Left renal pelvis (tissue), 4 donors: ENCODE results near the gene SMC3. TPM values are rescaled to one million over a fixed set of nuclear protein-coding genes. Genes with fewer than 3 reads are reported as not detected.
"Not testable (repeated sequence)": the region's sequence is repeated elsewhere in the genome, so short reads cannot be mapped to it uniquely, and the experiment has no call there.

Source experiments
- DNase-seq, 4 donors: peaks; one replicate each; pipeline ENCODE4 v3.0.0-alpha.2; 2013; ENCODE audit warnings: low read depth in 4 of 4, low spot score in 3 of 4
- polyA plus RNA-seq, 4 donors: library from polyadenylated mRNA; unstranded; fragments of 120-200 nt; gene quantifications; one replicate each; pipeline ENCODE4 v1.2.1, GENCODE V29; 2013; ENCODE audit not compliant: insufficient read length in 4 of 4

The SMC3 gene
- polyA plus RNA-seq, 4 donors, result 78.5 to 112 (median 91.6) TPM

- DNase-seq, result no peak
Observed at GRCh38 chr10:110619514-110620397, 52.3 kb downstream of the SMC3 start.

GRCh38 chr10:110620398-110620719 lies 52.9 kb downstream of the SMC3 start:
- DNase-seq, result no peak

GRCh38 chr10:110623316-110623715 lies 55.8 kb downstream of the SMC3 start:
- DNase-seq, result not testable (repeated sequence)

- DNase-seq, result no peak
Observed at GRCh38 chr10:110625356-110625894, 57.9 kb downstream of the SMC3 start.

GRCh38 chr10:110625951-110626855 lies 58.7 kb downstream of the SMC3 start:
- DNase-seq, result no peak

- DNase-seq, result no peak
Observed at GRCh38 chr10:110628161-110628560, 60.7 kb downstream of the SMC3 start.

- no peak for DNase-seq
Observed at GRCh38 chr10:110629680-110630191, 62.2 kb downstream of the SMC3 start.

GRCh38 chr10:110631934-110632333 lies 64.4 kb downstream of the SMC3 start:
- DNase-seq, result no peak

- DNase-seq, result no peak
Observed at GRCh38 chr10:110632591-110633215, 65.2 kb downstream of the SMC3 start.

GRCh38 chr10:110634527-110635209 lies 67.2 kb downstream of the SMC3 start:
- DNase-seq, result no peak

- DNase-seq, result no peak
Observed at GRCh38 chr10:110636572-110636931, 69.1 kb downstream of the SMC3 start.

- DNase-seq, result no peak
Observed at GRCh38 chr10:110636932-110637557, 69.5 kb downstream of the SMC3 start.

- no peak for DNase-seq
Observed at GRCh38 chr10:110637558-110638053, 70.1 kb downstream of the SMC3 start.

- no peak for DNase-seq
Observed at GRCh38 chr10:110638319-110638718, 70.8 kb downstream of the SMC3 start.

GRCh38 chr10:110639046-110639445 lies 71.6 kb downstream of the SMC3 start:
- DNase-seq, result not testable (repeated sequence)

GRCh38 chr10:110639858-110640257 lies 72.4 kb downstream of the SMC3 start:
- DNase-seq, result not testable (repeated sequence)

- no peak for DNase-seq
Observed at GRCh38 chr10:110641256-110641655, 73.8 kb downstream of the SMC3 start.

- DNase-seq, result no peak
Observed at GRCh38 chr10:110642204-110643034, 74.9 kb downstream of the SMC3 start.
